Fibroblast of skin of left biceps (primary cell): ENCODE data around the gene GOLIM4.
"Not testable (repeated sequence)": the region's sequence is repeated elsewhere in the genome, so short reads cannot be mapped to it uniquely, and the experiment has no call there.

Experiments used
- DNase-seq, 2 experiments: peaks; one replicate each; pipeline ENCODE4 v3.0.0-alpha.2; 2013; ENCODE audit warnings: low read depth in 2 of 2

GOLIM4 gene, protein sequence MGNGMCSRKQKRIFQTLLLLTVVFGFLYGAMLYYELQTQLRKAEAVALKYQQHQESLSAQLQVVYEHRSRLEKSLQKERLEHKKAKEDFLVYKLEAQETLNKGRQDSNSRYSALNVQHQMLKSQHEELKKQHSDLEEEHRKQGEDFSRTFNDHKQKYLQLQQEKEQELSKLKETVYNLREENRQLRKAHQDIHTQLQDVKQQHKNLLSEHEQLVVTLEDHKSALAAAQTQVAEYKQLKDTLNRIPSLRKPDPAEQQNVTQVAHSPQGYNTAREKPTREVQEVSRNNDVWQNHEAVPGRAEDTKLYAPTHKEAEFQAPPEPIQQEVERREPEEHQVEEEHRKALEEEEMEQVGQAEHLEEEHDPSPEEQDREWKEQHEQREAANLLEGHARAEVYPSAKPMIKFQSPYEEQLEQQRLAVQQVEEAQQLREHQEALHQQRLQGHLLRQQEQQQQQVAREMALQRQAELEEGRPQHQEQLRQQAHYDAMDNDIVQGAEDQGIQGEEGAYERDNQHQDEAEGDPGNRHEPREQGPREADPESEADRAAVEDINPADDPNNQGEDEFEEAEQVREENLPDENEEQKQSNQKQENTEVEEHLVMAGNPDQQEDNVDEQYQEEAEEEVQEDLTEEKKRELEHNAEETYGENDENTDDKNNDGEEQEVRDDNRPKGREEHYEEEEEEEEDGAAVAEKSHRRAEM

DNA sequence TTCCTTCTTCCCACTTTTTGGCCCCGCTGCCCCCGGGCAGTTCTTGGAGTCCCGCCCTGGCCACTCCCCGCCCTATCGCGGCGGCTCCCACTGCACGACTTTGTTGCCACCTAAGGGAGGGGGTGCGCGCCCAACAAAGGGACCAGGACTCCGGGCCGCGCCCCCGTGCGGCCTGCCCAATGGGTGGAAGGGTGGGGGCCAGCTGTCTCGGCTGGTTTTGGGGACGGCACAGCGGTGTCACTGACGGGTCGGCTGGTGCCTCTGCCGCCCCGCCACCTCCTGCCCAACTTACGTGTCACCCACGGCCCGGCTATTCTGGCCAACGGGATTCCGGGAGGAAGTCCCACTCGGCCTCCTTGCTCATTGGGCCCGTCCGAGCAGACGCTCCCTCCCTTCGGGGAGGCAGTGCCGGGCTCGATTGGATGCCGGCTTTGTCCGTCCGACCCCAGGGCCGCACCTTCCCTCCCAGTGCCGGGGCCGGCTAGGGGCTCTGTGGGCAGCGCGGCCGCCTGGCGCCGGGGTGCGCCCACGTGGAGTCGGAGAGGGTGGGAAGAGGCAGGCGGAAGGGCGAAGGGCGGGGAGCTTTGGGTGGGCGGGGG, at the start of gene GOLIM4:
Gene GOLIM4, minus strand, starts transcription at position 314 of the 599 bp plus-strand sequence. CDS start 639 bp downstream, outside the sequence.
- peak; percentile 88 to 91 for DNase-seq

- no peak for DNase-seq
Observed at GRCh38 chr3:168141405-168141998, 45.8 kb upstream of the GOLIM4 start.

DNA sequence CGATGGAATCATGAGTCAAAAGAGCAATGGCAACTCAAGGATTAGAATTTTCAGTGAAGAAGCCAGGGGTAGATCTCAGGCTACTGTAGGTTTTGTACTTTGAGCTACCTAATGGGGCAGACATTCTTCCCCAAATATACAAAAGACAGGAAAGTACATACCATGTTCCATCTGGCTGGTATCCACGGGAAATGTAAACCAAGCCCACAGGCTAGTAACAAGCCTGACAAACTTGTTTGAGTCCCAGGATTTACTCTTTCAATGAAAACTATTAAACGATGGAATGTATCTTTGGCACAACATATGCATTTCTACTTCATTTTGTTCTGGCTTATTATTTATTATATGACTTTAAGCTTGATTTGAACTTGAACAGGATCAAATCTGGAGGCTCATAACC, 44.2 kb upstream of the GOLIM4 start:
- no peak for DNase-seq

GRCh38 chr3:168138421-168138820, 42.7 kb upstream of the GOLIM4 start:
- DNase-seq, result no peak

DNA sequence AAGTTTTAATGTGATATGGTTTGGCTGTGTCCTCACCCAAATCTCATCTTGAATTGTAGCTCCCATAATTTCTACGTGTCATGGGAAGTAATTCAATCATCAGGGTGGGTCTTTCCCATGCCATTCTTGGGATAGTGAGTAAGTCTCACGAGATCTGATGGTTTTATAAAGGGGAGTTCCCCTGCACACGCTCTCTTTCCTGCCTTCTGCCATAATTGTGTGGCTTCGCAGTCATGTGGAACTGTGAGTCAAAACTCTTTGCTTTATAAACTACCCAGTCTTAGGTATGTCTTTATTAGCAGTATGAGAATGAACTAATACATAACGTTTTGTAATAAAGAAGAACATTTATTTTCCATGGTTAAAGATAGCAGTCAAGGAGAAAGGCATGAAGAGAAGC, 39.2 kb upstream of the GOLIM4 start:
- DNase-seq, result no peak

DNA sequence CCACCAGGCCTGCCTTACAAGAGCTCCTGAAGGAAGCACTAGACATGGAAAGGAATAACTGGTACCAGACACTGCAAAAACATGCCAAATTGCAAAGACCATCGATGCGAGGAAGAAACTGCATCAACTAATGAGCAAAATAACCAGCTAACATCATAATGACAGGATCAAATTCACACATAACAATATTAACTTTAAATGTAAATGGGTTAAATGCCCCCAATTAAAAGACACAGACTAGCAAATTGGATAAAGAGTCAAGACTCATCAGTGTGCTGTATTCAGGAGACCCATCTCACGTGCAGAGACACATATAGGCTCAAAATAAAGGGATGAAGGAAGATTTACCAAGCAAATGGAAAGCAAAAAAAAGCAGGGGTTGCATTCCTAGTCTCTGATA, 34.5 kb upstream of the GOLIM4 start:
- DNase-seq, result not testable (repeated sequence)

DNA sequence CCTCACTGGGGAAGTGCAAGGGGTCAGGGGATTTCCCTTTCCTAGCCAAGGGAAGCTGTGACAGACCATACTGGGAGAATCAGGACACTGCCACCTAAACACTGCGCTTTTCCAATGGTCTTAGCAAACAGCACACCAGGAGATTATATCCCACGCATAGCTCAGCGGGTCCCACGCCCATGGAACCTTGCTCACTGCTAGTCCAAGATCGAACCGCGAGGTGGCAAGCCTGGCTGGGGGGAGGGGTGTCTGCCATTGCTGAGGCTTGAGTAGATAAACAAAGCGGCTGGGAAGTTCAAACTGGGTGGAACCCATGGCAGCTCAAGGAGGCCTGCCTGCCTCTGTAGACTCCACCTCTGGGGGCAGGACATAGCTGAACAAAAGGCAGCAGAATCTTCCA, 32.7 kb upstream of the GOLIM4 start:
- DNase-seq, result not testable (repeated sequence)

DNA sequence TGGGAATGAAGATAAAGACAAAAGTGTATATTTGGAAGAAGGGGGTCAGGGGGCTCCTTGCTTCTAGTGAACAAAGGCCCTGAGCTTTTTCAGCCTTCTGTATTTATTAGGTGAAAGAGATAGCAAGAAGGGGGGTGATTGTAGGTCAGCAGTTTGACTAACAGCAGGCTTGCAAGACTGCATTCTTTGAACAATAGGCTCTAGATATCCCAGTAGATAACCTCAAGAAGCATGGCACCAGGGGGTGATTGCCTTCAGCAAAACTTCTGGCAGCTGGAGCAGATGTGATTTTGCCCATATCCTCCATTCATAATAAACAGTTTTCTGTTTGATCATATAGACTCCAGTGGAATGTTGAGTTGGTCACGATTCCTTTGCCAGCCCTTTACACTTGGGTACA, 31.7 kb upstream of the GOLIM4 start:
- no peak for DNase-seq

DNA sequence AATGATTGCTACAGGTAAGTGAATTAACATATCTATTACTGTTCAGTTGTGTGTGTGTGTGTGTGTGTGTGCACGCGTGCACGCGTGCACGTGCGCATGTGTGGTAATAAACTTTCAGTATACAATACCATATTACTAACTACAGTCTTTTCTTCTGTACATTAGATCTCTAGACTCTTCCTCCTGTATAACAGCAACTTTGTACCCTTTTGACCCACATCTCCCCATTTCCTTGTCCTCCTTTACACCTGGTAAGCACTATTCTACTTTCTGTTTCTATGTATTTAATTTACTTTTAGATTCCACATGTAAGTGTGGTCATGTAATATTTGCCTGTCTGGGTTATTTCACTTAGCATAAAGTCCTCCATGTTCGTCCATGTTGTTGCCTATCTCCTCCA, 29.1 kb upstream of the GOLIM4 start:
- DNase-seq, result no peak

DNA sequence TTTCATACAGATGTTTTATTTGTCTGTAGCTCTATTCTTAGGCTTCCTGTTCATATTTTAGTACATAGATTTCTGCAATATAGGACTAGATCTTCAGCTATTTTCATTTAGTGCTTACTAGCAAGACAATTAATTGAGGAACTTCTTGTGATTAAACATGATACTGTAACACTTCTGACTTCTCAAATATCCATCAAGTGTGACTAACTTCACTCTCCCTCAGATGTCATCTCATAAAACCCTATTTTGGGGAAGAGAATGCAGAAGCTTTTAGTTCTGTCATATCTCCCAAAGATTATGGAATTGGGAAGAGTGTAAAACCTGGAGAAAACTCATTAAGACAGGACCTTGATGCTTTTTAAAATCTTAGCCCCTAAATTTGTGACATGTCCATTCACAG, 28.6 kb upstream of the GOLIM4 start:
- DNase-seq, result no peak

- DNase-seq, result no peak
Observed at GRCh38 chr3:168123201-168124176, 27.8 kb upstream of the GOLIM4 start.

DNA sequence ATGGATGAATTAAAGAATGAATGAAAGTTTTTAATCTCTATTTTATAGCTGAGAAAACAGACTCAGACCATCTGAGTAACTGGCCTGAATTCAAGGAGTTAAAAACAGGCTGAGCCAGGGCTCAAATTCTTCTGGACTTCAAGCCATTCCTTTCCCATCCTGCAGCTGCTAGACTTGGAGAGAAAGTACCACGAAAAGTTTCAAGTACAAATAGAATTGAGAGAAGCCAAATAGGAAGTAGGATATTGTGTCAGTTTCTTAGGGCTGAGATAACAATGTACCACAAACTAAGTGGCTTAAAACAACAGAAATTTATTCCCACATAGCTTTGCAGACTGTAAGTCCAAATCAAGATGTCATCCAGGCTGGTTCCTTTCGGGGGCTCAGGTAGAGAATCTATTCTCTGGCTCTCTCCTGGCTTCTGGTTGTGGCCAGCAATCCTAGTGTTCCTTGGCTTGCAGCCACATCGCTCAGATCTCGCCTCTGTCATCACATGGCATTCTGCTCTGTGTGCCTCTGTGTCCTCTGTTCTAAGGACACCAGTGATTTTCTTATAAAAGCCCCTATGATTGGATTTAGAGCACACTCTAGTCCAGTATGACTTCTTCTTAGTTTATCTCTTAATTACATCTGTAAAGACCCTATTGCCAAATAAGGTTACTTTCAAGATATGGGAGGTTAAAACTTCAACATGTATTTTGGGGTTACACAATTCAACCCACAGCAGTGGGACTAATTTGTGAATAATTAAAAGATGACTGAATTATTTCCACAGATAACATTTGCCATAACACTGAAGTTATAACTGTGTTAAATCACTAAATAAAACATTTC, 25.7 kb upstream of the GOLIM4 start:
- no peak for DNase-seq

GRCh38 chr3:168117853-168118313, 22.2 kb upstream of the GOLIM4 start:
- DNase-seq, result no peak

GRCh38 chr3:168117059-168117458, 21.3 kb upstream of the GOLIM4 start:
- no peak for DNase-seq

GRCh38 chr3:168116279-168116678, 20.6 kb upstream of the GOLIM4 start:
- DNase-seq, result no peak

- DNase-seq, result no peak
Observed at GRCh38 chr3:168113848-168114247, 18.1 kb upstream of the GOLIM4 start.

- no peak for DNase-seq
Observed at GRCh38 chr3:168112894-168113293, 17.2 kb upstream of the GOLIM4 start.

DNA sequence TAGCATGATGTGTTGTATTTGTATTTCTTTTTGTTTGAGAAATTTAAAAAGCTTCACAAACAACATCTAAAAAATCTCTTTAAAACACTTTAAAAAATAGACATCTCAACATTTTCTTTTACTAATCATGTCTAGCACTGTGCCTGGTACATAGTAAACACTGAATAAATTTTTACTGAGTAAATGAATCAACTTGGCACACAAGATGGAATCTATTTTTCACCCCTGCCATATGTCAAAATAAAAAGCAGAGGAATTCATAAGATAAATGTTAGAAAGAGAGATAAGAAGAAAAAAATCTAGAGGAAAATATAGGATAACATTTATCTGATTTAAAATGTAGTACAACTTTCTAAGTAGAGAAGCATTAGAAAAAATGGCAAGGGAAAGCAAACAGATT, 8.6 kb upstream of the GOLIM4 start:
- DNase-seq, result no peak

GRCh38 chr3:168102735-168103410, 7.1 kb upstream of the GOLIM4 start:
- DNase-seq, result no peak
